SK-N-SH (cell line): ENCODE data around the gene TTK. TPM values are rescaled to one million over a fixed set of nuclear protein-coding genes. Genes with fewer than 3 reads are reported as not detected.

ENCODE experiments used
- ELF1 ChIP-seq: IDR thresholded peaks from 2 replicates; pipeline ENCODE4 v1.4.0; 2012
- FOXJ3 ChIP-seq: sonication (generic); formaldehyde crosslinking; IDR thresholded peaks from 2 replicates; pipeline ENCODE4 v1.5.1; 2020; ENCODE audit warnings: mild to moderate bottlenecking, missing genetic modification reagents
- GATA2 ChIP-seq: sonication (generic); formaldehyde crosslinking; IDR thresholded peaks from 2 replicates; pipeline ENCODE4 v1.5.0; 2020; ENCODE audit warnings: mild to moderate bottlenecking, missing genetic modification reagents
- SIN3A ChIP-seq: IDR thresholded peaks from 2 replicates; pipeline ENCODE4 v1.6.1; 2012; ENCODE audit warnings: low read depth, mild to moderate bottlenecking, low read length, moderate library complexity, borderline replicate concordance
- polyA plus RNA-seq, 3 experiments: library from polyadenylated mRNA; depleted of rRNA; stranded (reverse); fragments of >200 nt; gene quantifications; 2 replicates each; pipeline ENCODE4 v1.2.3, GENCODE V29; 2012
- TF ChIP-seq, protein P1 (sequence below): IDR thresholded peaks from 2 replicates; pipeline ENCODE4; 2012

TTK gene
- polyA plus RNA-seq, 1 of the 3 experiments (the other 2 are of a cell fraction) = 3.6 TPM

DNA sequence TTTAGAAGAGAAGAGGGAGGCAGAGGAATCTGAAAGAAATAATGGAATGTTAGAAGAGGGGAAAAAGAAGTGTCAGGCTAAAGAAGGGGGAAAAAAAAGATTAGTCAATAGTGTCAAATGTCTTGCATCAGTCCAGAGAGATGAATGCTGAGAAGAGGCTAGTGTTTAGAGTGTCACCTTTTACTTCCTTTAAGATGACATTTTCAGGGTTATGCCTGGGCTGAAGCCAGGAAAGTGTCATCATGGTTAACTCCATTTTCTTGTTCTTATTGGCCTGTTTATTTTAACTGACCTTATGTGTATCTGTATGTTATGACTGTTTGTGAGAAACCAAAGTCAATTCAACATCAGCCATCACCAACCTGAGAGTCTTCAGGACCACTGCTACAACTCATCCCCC, 87.1 kb downstream of the TTK start (continued):
- TF ChIP-seq GATA2 (CRISPR knock-in tag) (no peak), ELF1 (no peak), SIN3A (no peak), FOXJ3 (CRISPR knock-in tag) (no peak)
- TF ChIP-seq, protein P1, sequence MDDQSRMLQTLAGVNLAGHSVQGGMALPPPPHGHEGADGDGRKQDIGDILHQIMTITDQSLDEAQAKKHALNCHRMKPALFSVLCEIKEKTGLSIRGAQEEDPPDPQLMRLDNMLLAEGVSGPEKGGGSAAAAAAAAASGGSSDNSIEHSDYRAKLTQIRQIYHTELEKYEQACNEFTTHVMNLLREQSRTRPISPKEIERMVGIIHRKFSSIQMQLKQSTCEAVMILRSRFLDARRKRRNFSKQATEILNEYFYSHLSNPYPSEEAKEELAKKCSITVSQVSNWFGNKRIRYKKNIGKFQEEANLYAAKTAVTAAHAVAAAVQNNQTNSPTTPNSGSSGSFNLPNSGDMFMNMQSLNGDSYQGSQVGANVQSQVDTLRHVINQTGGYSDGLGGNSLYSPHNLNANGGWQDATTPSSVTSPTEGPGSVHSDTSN = no peak

Other genes starting within 250 kb of the TTK start
- gene ELOVL4, start 57.1 kb upstream of the TTK start, polyA plus RNA-seq (2012; rRNA removed) = 1.6 and 1.9 TPM in 2 replicates
- gene BCKDHB, start 102.0 kb downstream of the TTK start, polyA plus RNA-seq (2012; rRNA removed) = 19.9 and 26.9 TPM in 2 replicates